Type B pancreatic cell (in vitro differentiated cells): ENCODE measurements around the gene SUCO. TPM values are rescaled to one million over a fixed set of nuclear protein-coding genes. Genes with fewer than 3 reads are reported as not detected.

ENCODE experiments used
- DNase-seq: peaks from one replicate; pipeline ENCODE4 v3.0.0; 2021; ENCODE audit warnings: mixed read lengths; ENCODE audit not compliant: unreplicated experiment; ENCODE audit errors: extremely low spot score
- H3K27ac Mint-ChIP-seq: 2 replicates; pipeline ENCODE4 v1.8.0; 2021; ENCODE audit warnings: mild to moderate bottlenecking, mixed read lengths
- H3K27me3 Mint-ChIP-seq: 2 replicates; pipeline ENCODE4 v1.8.0; 2021; ENCODE audit warnings: mixed read lengths
- H3K36me3 Mint-ChIP-seq: 2 replicates; pipeline ENCODE4 v1.8.0; 2021; ENCODE audit warnings: mixed read lengths
- H3K4me1 Mint-ChIP-seq: one replicate; pipeline ENCODE4 v1.8.0; 2021; ENCODE audit warnings: mixed read lengths; ENCODE audit not compliant: unreplicated experiment
- H3K4me3 Mint-ChIP-seq: 2 replicates; pipeline ENCODE4 v1.8.0; 2021; ENCODE audit warnings: mild to moderate bottlenecking, mixed read lengths
- H3K9me3 Mint-ChIP-seq: 2 replicates; pipeline ENCODE4 v1.8.0; 2021; ENCODE audit warnings: mixed read lengths
- CTCF ChIP-seq: fragments of 200-600 bp; sonication (generic); conservative IDR thresholded peaks from 2 replicates; pipeline ENCODE4 v1.5.0; 2021; ENCODE audit warnings: antibody characterized with exemption, mild to moderate bottlenecking
- total RNA-seq: library from RNA; stranded (reverse); gene quantifications from 2 replicates; pipeline ENCODE4 v1.2.1, GENCODE V29; 2021; ENCODE audit warnings: low replicate concordance

SUCO gene
- total RNA-seq, 1 donor from 2014 or later: 88.3 TPM

- Mint-ChIP-seq H3K36me3 (no peaks in the 10 kb centered on the region), H3K9me3 (peaks cover 6% of the 10 kb centered on the region), H3K27me3 (no peaks in the 10 kb centered on the region), H3K27ac (no peak overlapping the region), H3K4me3 (no peak overlapping the region), H3K4me1 (no peaks in the 10 kb centered on the region)
- DNase-seq: no peak
- TF ChIP-seq CTCF: no peak
Observed at GRCh38 chr1:172629638-172630037, 96.7 kb downstream of the SUCO start.

- Mint-ChIP-seq H3K4me3 (no peak overlapping the region), H3K27me3 (no peaks in the 10 kb centered on the region), H3K9me3 (peaks cover 6% of the 10 kb centered on the region), H3K36me3 (no peaks in the 10 kb centered on the region), H3K4me1 (no peaks in the 10 kb centered on the region), H3K27ac (no peak overlapping the region)
- no peak for TF ChIP-seq CTCF
- no peak for DNase-seq
Observed at GRCh38 chr1:172630056-172630818, 97.3 kb downstream of the SUCO start.

GRCh38 chr1:172630868-172631267 lies 97.9 kb downstream of the SUCO start:
- no peak for DNase-seq
- H3K36me3 Mint-ChIP-seq: no peaks in the 10 kb centered on the region
- H3K4me3 Mint-ChIP-seq: no peak overlapping the region
- no peaks in the 10 kb centered on the region for H3K4me1 Mint-ChIP-seq
- H3K27me3 Mint-ChIP-seq: no peaks in the 10 kb centered on the region
- no peak for TF ChIP-seq CTCF
- no peak overlapping the region for H3K27ac Mint-ChIP-seq
- H3K9me3 Mint-ChIP-seq: peaks cover 6% of the 10 kb centered on the region

GRCh38 chr1:172637522-172637921 lies 104.6 kb downstream of the SUCO start:
- Mint-ChIP-seq H3K27ac (no peak overlapping the region), H3K27me3 (no peaks in the 10 kb centered on the region), H3K36me3 (no peaks in the 10 kb centered on the region), H3K4me1 (no peaks in the 10 kb centered on the region), H3K9me3 (peaks cover 4% of the 10 kb centered on the region), H3K4me3 (no peak overlapping the region)
- DNase-seq: no peak
- TF ChIP-seq CTCF: no peak

GRCh38 chr1:172638249-172638648 lies 105.3 kb downstream of the SUCO start:
- TF ChIP-seq CTCF: no peak
- Mint-ChIP-seq H3K27ac (no peak overlapping the region), H3K4me1 (no peaks in the 10 kb centered on the region), H3K27me3 (no peaks in the 10 kb centered on the region), H3K9me3 (peaks cover 4% of the 10 kb centered on the region), H3K4me3 (no peak overlapping the region), H3K36me3 (no peaks in the 10 kb centered on the region)
- no peak for DNase-seq
